Neutrophil (primary cell): ENCODE results near the gene GPR84.
A peak's percentile ranks its signal among the peaks of the same experiment; 100 is the strongest.

Source experiments
- H3K27ac ChIP-seq: fragments of 200-600 bp; sonication (generic); 2 replicates; pipeline ENCODE4 v1.5.1; 2016; ENCODE audit warnings: mild to moderate bottlenecking, moderate library complexity
- H3K27me3 ChIP-seq: fragments of 200-600 bp; sonication (generic); 2 replicates; pipeline ENCODE4 v1.6.0; 2016; ENCODE audit warnings: mild to moderate bottlenecking
- H3K36me3 ChIP-seq: fragments of 200-600 bp; sonication (generic); 2 replicates; pipeline ENCODE4 v1.5.1; 2017
- H3K4me1 ChIP-seq, 2 experiments: fragments of 200-600 bp in 1 of 2; sonication (generic) in 1 of 2; 1 replicate in 1 of 2; 2 replicates in 1 of 2; pipeline versions ENCODE4 v1.5.1 to v1.6.1; 2013 to 2016; ENCODE audit warnings: low read depth in 1 of 2, low read length in 1 of 2, mild to moderate bottlenecking in 1 of 2, moderate library complexity in 1 of 2; ENCODE audit not compliant: control insufficient read depth in 1 of 2, insufficient read depth in 1 of 2
- H3K4me3 ChIP-seq, 2 experiments: fragments of 200-600 bp in 1 of 2; sonication (generic) in 1 of 2; 1 replicate in 1 of 2; 2 replicates in 1 of 2; pipeline ENCODE4 v1.5.1; 2013 to 2016; ENCODE audit warnings: low read depth in 1 of 2, low read length in 1 of 2, mild to moderate bottlenecking in 1 of 2, moderate library complexity in 1 of 2
- H3K9me3 ChIP-seq: fragments of 200-600 bp; sonication (generic); 2 replicates; pipeline ENCODE4 v1.5.1; 2016
- CTCF ChIP-seq: fragments of 200-600 bp; sonication (generic); IDR thresholded peaks from 2 replicates; pipeline ENCODE4 v1.5.1; 2016; ENCODE audit warnings: antibody characterized with exemption

The GPR84 gene

GRCh38 chr12:54337280-54337842, 26.9 kb downstream of the GPR84 start:
- H3K9me3 ChIP-seq = no peaks in the 10 kb centered on the region
- no peak overlapping the region for H3K4me3 ChIP-seq
- peaks cover 21% of the 10 kb centered on the region for H3K36me3 ChIP-seq
- no peak for TF ChIP-seq CTCF
- peaks cover 0 to under 1% of the 10 kb centered on the region in 2 experiments for H3K4me1 ChIP-seq
- no peaks in the 10 kb centered on the region for H3K27me3 ChIP-seq
- no peak overlapping the region for H3K27ac ChIP-seq

GRCh38 chr12:54333420-54334034, 30.8 kb downstream of the GPR84 start:
- H3K27ac ChIP-seq = no peak overlapping the region
- H3K4me1 ChIP-seq = peaks cover 26 to 33% of the 10 kb centered on the region in 2 experiments
- H3K27me3 ChIP-seq = no peaks in the 10 kb centered on the region
- no peaks in the 10 kb centered on the region for H3K9me3 ChIP-seq
- no peak overlapping the region for H3K4me3 ChIP-seq
- TF ChIP-seq CTCF = no peak
- no peaks in the 10 kb centered on the region for H3K36me3 ChIP-seq

- peaks cover 46 to 53% of the 10 kb centered on the region in 2 experiments for H3K4me1 ChIP-seq
- no peak overlapping the region for H3K4me3 ChIP-seq
- H3K9me3 ChIP-seq = no peaks in the 10 kb centered on the region
- TF ChIP-seq CTCF = no peak
- no peak overlapping the region for H3K27ac ChIP-seq
- no peaks in the 10 kb centered on the region for H3K27me3 ChIP-seq
- H3K36me3 ChIP-seq = no peaks in the 10 kb centered on the region
Observed at GRCh38 chr12:54331461-54331860, 32.8 kb downstream of the GPR84 start.

- H3K27me3 ChIP-seq = no peaks in the 10 kb centered on the region
- peak overlapping the region; percentile 27 for H3K27ac ChIP-seq
- H3K36me3 ChIP-seq = no peaks in the 10 kb centered on the region
- H3K4me1 ChIP-seq = peaks cover 56 to 61% of the 10 kb centered on the region in 2 experiments
- no peaks in the 10 kb centered on the region for H3K9me3 ChIP-seq
- H3K4me3 ChIP-seq = no peak overlapping the region
- no peak for TF ChIP-seq CTCF
Observed at GRCh38 chr12:54330442-54330841, 33.8 kb downstream of the GPR84 start.

GRCh38 chr12:54329759-54330158, 34.5 kb downstream of the GPR84 start:
- no peak overlapping the region for H3K4me3 ChIP-seq
- peaks cover 61 to 65% of the 10 kb centered on the region in 2 experiments for H3K4me1 ChIP-seq
- H3K27me3 ChIP-seq = no peaks in the 10 kb centered on the region
- no peaks in the 10 kb centered on the region for H3K36me3 ChIP-seq
- no peak overlapping the region for H3K27ac ChIP-seq
- no peak for TF ChIP-seq CTCF
- H3K9me3 ChIP-seq = no peaks in the 10 kb centered on the region
